ENCODE data around the gene UVRAG.

GRCh38 chr11:76147106-76147740 lies 332.2 kb downstream of the UVRAG start:
- no peak for TF ChIP-seq CTCF (IDR thresholded peaks at IDR 0.05; ENCODE audit: low read length)
- TF ChIP-seq EZH2 (IDR thresholded peaks at IDR 0.05; ENCODE audit: borderline replicate concordance, low read length): no peak

Measured in OCI-LY1 (cell line).